Smooth muscle cell of the brain vasculature (primary cell): ENCODE results near the gene PRKAR2B.
"Not testable (repeated sequence)": the region's sequence is repeated elsewhere in the genome, so short reads cannot be mapped to it uniquely, and the experiment has no call there.

ENCODE experiments used
- DNase-seq: peaks from one replicate; pipeline ENCODE4 v3.0.0-alpha.2; 2012; ENCODE audit warnings: low read depth, low spot score

The PRKAR2B gene

GRCh38 chr7:107047902-107048782 lies 3.6 kb downstream of the PRKAR2B start:
- no peak for DNase-seq

GRCh38 chr7:107048783-107049418 lies 4.4 kb downstream of the PRKAR2B start:
- DNase-seq: no peak

- DNase-seq: no peak
These were observed 5.0 kb downstream of the PRKAR2B start for GRCh38 chr7:107049480-107049879.

GRCh38 chr7:107049971-107050532 lies 5.5 kb downstream of the PRKAR2B start:
- DNase-seq: no peak

- DNase-seq: no peak
These were observed 6.9 kb downstream of the PRKAR2B start for GRCh38 chr7:107051376-107051775.

GRCh38 chr7:107054965-107055364 lies 10.5 kb downstream of the PRKAR2B start:
- DNase-seq: not testable (repeated sequence)

GRCh38 chr7:107056058-107056457 lies 11.6 kb downstream of the PRKAR2B start:
- DNase-seq: not testable (repeated sequence)

GRCh38 chr7:107056728-107057473 lies 12.4 kb downstream of the PRKAR2B start:
- no peak for DNase-seq

GRCh38 chr7:107057474-107057833 lies 12.9 kb downstream of the PRKAR2B start:
- no peak for DNase-seq

GRCh38 chr7:107059468-107059867 lies 15.0 kb downstream of the PRKAR2B start:
- DNase-seq: no peak

GRCh38 chr7:107063245-107064120 lies 19.0 kb downstream of the PRKAR2B start:
- DNase-seq: no peak

GRCh38 chr7:107064255-107064654 lies 19.8 kb downstream of the PRKAR2B start:
- DNase-seq: no peak

- DNase-seq: no peak
These were observed 21.4 kb downstream of the PRKAR2B start for GRCh38 chr7:107065929-107066247.

- no peak for DNase-seq
These were observed 23.7 kb downstream of the PRKAR2B start for GRCh38 chr7:107068156-107068555.

GRCh38 chr7:107069457-107069856 lies 25.0 kb downstream of the PRKAR2B start:
- no peak for DNase-seq

- no peak for DNase-seq
These were observed 26.2 kb downstream of the PRKAR2B start for GRCh38 chr7:107070710-107071109.

- no peak for DNase-seq
These were observed 26.6 kb downstream of the PRKAR2B start for GRCh38 chr7:107071129-107071528.

GRCh38 chr7:107072133-107072532 lies 27.6 kb downstream of the PRKAR2B start:
- no peak for DNase-seq

GRCh38 chr7:107075863-107076574 lies 31.5 kb downstream of the PRKAR2B start:
- DNase-seq: no peak
